Limb (tissue), 2 donors: ENCODE data around the gene EXD1.
"Not testable (repeated sequence)": the region's sequence is repeated elsewhere in the genome, so short reads cannot be mapped to it uniquely, and the experiment has no call there.

Experiments
- DNase-seq, 2 donors: peaks; one replicate each; pipeline ENCODE4 v3.0.0-alpha.2; 2016; ENCODE audit errors: extremely low spot score in 2 of 2

EXD1 gene

GRCh38 chr15:41230650-41231421 is at the start of gene EXD1, which contains the start of gene CHP1:
Gene EXD1, minus strand, starts transcription at chr15:41230757. Its CDS starts 4,182 bp downstream, at chr15:41226575.
Gene CHP1, plus strand, starts transcription at chr15:41231268. Its CDS starts 115 bp downstream, at chr15:41231383.
- DNase-seq: peak; percentile 96 to 98

- no peak for DNase-seq
Observed at GRCh38 chr15:41279535-41280283, 49.2 kb upstream of the EXD1 start.

- no peak for DNase-seq
Observed at GRCh38 chr15:41278319-41278718, 47.8 kb upstream of the EXD1 start.

- no peak for DNase-seq
Observed at GRCh38 chr15:41276831-41277230, 46.3 kb upstream of the EXD1 start.

GRCh38 chr15:41269887-41270286 is 39.3 kb upstream of the EXD1 start:
- DNase-seq: no peak

GRCh38 chr15:41263891-41264351 is 33.4 kb upstream of the EXD1 start:
- DNase-seq: no peak

- no peak for DNase-seq
Observed at GRCh38 chr15:41262571-41262970, 32.0 kb upstream of the EXD1 start.

GRCh38 chr15:41260924-41261323 is 30.4 kb upstream of the EXD1 start:
- DNase-seq: not testable (repeated sequence)

GRCh38 chr15:41259546-41260189 is 29.1 kb upstream of the EXD1 start:
- no peak for DNase-seq

- DNase-seq: no peak
Observed at GRCh38 chr15:41258750-41259471, 28.4 kb upstream of the EXD1 start.

- DNase-seq: no peak
Observed at GRCh38 chr15:41256577-41257038, 26.1 kb upstream of the EXD1 start.

- no peak for DNase-seq
Observed at GRCh38 chr15:41256103-41256502, 25.5 kb upstream of the EXD1 start.

GRCh38 chr15:41254560-41254959 is 24.0 kb upstream of the EXD1 start:
- DNase-seq: no peak

- DNase-seq: no peak
Observed at GRCh38 chr15:41251411-41251810, 20.9 kb upstream of the EXD1 start.

GRCh38 chr15:41250745-41251144 is 20.2 kb upstream of the EXD1 start:
- DNase-seq: not testable (repeated sequence)

GRCh38 chr15:41241221-41241964 is 10.8 kb upstream of the EXD1 start:
- DNase-seq: peak in 1 of 2 donors; percentile 40

GRCh38 chr15:41238100-41238499 is 7.5 kb upstream of the EXD1 start:
- no peak for DNase-seq

- no peak for DNase-seq
Observed at GRCh38 chr15:41235929-41236328, 5.4 kb upstream of the EXD1 start.

GRCh38 chr15:41235228-41235627 is 4.7 kb upstream of the EXD1 start:
- not testable (repeated sequence) for DNase-seq

- no peak for DNase-seq
Observed at GRCh38 chr15:41233367-41233771, 2.8 kb upstream of the EXD1 start.
